H9 (cell line): Measurements from ENCODE around the gene CHST8. TPM values are rescaled to one million over a fixed set of nuclear protein-coding genes. Genes with fewer than 3 reads are reported as not detected.

Experiments
- DNase-seq: peaks from one replicate; pipeline ENCODE4 v3.0.0-alpha.2; 2017
- H2AFZ ChIP-seq: one replicate; pipeline ENCODE4 v1.6.1; 2013; ENCODE audit warnings: mild to moderate bottlenecking, low read length, control low read depth, moderate library complexity
- H2AK5ac ChIP-seq: 2 replicates; pipeline ENCODE4 v1.6.1; 2013; ENCODE audit warnings: low read length, control low read depth, mixed read lengths; ENCODE audit not compliant: insufficient read length
- H2BK120ac ChIP-seq: one replicate; pipeline ENCODE4 v1.6.1; 2013; ENCODE audit warnings: low read depth, mild to moderate bottlenecking, low read length, control low read depth, inconsistent platforms; ENCODE audit not compliant: poor library complexity, severe bottlenecking
- H2BK12ac ChIP-seq: 2 replicates; pipeline ENCODE4 v1.6.1; 2013; ENCODE audit warnings: low read length, control low read depth, mixed read lengths, low read depth; ENCODE audit not compliant: insufficient read length
- H2BK15ac ChIP-seq: 2 replicates; pipeline ENCODE4 v1.6.1; 2013; ENCODE audit warnings: low read depth, low read length, control low read depth
- H2BK20ac ChIP-seq: one replicate; pipeline ENCODE4 v1.6.1; 2013; ENCODE audit warnings: low read depth, mild to moderate bottlenecking, low read length, control low read depth, inconsistent platforms; ENCODE audit not compliant: poor library complexity, severe bottlenecking
- H2BK5ac ChIP-seq: 2 replicates; pipeline ENCODE4 v1.6.1; 2013; ENCODE audit warnings: low read length, control low read depth, mixed read lengths; ENCODE audit not compliant: insufficient read length
- H3K14ac ChIP-seq: 2 replicates; pipeline ENCODE4 v1.6.1; 2013; ENCODE audit warnings: low read length, control low read depth; ENCODE audit not compliant: insufficient read depth
- H3K18ac ChIP-seq: 2 replicates; pipeline ENCODE4 v1.6.1; 2013; ENCODE audit warnings: low read depth, mild to moderate bottlenecking, mixed read lengths, low read length, control low read depth; ENCODE audit not compliant: insufficient read length
- H3K23ac ChIP-seq: 2 replicates; pipeline ENCODE4 v1.6.1; 2013; ENCODE audit warnings: low read length, control low read depth, mixed read lengths, low read depth; ENCODE audit not compliant: insufficient read length
- H3K23me2 ChIP-seq: 2 replicates; pipeline ENCODE4 v1.6.1; 2013; ENCODE audit warnings: low read depth, mild to moderate bottlenecking, mixed read lengths, low read length, control low read depth; ENCODE audit not compliant: insufficient read length, poor library complexity, severe bottlenecking
- H3K27ac ChIP-seq: 2 replicates; pipeline ENCODE4 v1.5.1; 2013; ENCODE audit warnings: low read length, control low read depth, mixed read lengths, low read depth; ENCODE audit not compliant: insufficient read length
- H3K27me3 ChIP-seq: 2 replicates; pipeline ENCODE4 v1.6.1; 2013; ENCODE audit warnings: low read length, control low read depth, inconsistent platforms; ENCODE audit not compliant: insufficient read depth
- H3K4ac ChIP-seq: 2 replicates; pipeline ENCODE4 v1.6.1; 2013; ENCODE audit warnings: low read depth, mild to moderate bottlenecking, control low read depth, inconsistent platforms, low read length, moderate library complexity
- H3K4me1 ChIP-seq: 2 replicates; pipeline ENCODE4 v1.6.1; 2013; ENCODE audit warnings: low read length, control low read depth, inconsistent platforms; ENCODE audit not compliant: insufficient read depth
- H3K4me2 ChIP-seq: 2 replicates; pipeline ENCODE4 v1.6.1; 2013; ENCODE audit warnings: low read length, control low read depth, mixed read lengths; ENCODE audit not compliant: insufficient read length, insufficient read depth
- H3K56ac ChIP-seq: 2 replicates; pipeline ENCODE4 v1.6.1; 2013; ENCODE audit warnings: low read depth, mild to moderate bottlenecking, mixed read lengths, low read length, control low read depth; ENCODE audit not compliant: insufficient read length
- H3K79me1 ChIP-seq: 2 replicates; pipeline ENCODE4 v1.6.1; 2013; ENCODE audit warnings: low read depth, mild to moderate bottlenecking, moderate library complexity, low read length, control low read depth, inconsistent platforms; ENCODE audit not compliant: insufficient read depth, poor library complexity, severe bottlenecking
- H3K79me2 ChIP-seq: 2 replicates; pipeline ENCODE4 v1.6.1; 2013; ENCODE audit warnings: low read length, control low read depth, inconsistent platforms; ENCODE audit not compliant: insufficient read depth
- H3K9ac ChIP-seq: 2 replicates; pipeline ENCODE4 v1.6.1; 2013; ENCODE audit warnings: low read length, control low read depth, mixed read lengths; ENCODE audit not compliant: insufficient read length; ENCODE audit errors: extremely low read depth
- H3K9me3 ChIP-seq: one replicate; pipeline ENCODE4 v1.6.1; 2013; ENCODE audit warnings: low read depth, low read length, inconsistent platforms; ENCODE audit not compliant: control insufficient read depth
- H3T11ph ChIP-seq: one replicate; pipeline ENCODE4 v1.6.1; 2013; ENCODE audit warnings: mild to moderate bottlenecking, low read length, control low read depth, inconsistent platforms
- H4K20me1 ChIP-seq: one replicate; pipeline ENCODE4 v1.6.1; 2013; ENCODE audit not compliant: control insufficient read depth, insufficient read length, insufficient read depth
- H4K5ac ChIP-seq: 2 replicates; pipeline ENCODE4 v1.6.1; 2013; ENCODE audit warnings: low read depth, mild to moderate bottlenecking, mixed read lengths, low read length, control low read depth; ENCODE audit not compliant: insufficient read length
- H4K8ac ChIP-seq: replicated peaks from 2 replicates; pipeline ENCODE4 v1.6.1; 2013; ENCODE audit warnings: low read length, control low read depth, mixed read lengths, low read depth; ENCODE audit not compliant: insufficient read length
- H4K91ac ChIP-seq: 2 replicates; pipeline ENCODE4 v1.6.1; 2013; ENCODE audit warnings: low read depth, mild to moderate bottlenecking, moderate library complexity, mixed read lengths, low read length, control low read depth; ENCODE audit not compliant: insufficient read length
- H3K27ac Mint-ChIP-seq, 3 experiments: 2 replicates in 2 of 3; 3 replicates in 1 of 3; pipeline ENCODE4 v1.8.0; 2020 to 2021; ENCODE audit warnings: mixed read lengths in 3 of 3, mild to moderate bottlenecking in 1 of 3, moderate library complexity in 1 of 3
- H3K27me3 Mint-ChIP-seq: 2 replicates; pipeline ENCODE4 v1.8.0; 2021; ENCODE audit warnings: low read depth, mild to moderate bottlenecking, moderate library complexity, mixed read lengths
- H3K36me3 Mint-ChIP-seq, 3 experiments: 2 replicates in 2 of 3; 3 replicates in 1 of 3; pipeline ENCODE4 v1.8.0; 2020 to 2021; ENCODE audit warnings: low read depth in 3 of 3, mixed read lengths in 3 of 3; ENCODE audit not compliant: insufficient read depth in 1 of 3
- H3K4me1 Mint-ChIP-seq, 2 experiments: 2 replicates each; pipeline ENCODE4 v1.8.0; 2020; ENCODE audit warnings: mixed read lengths in 2 of 2
- H3K4me3 Mint-ChIP-seq, 2 experiments: 2 replicates in 1 of 2; 3 replicates in 1 of 2; pipeline ENCODE4 v1.8.0; 2020 to 2021; ENCODE audit warnings: mild to moderate bottlenecking in 2 of 2, mixed read lengths in 2 of 2, moderate library complexity in 1 of 2
- H3K9me3 Mint-ChIP-seq, 2 experiments: 2 replicates in 1 of 2; 3 replicates in 1 of 2; pipeline ENCODE4 v1.8.0; 2020; ENCODE audit warnings: mild to moderate bottlenecking in 2 of 2, mixed read lengths in 2 of 2, moderate library complexity in 1 of 2
- CTCF ChIP-seq: fragments of 200-600 bp; sonication (generic); conservative IDR thresholded peaks from 3 replicates; pipeline ENCODE4 v1.8.0; 2021; ENCODE audit warnings: antibody characterized with exemption, mild to moderate bottlenecking
- WGBS: extraction: QIAGEN DNeasy Blood & Tissue Kit; methylation state at CpG from one replicate; pipeline ENCODE4 v1.1.7; 2013; ENCODE audit warnings: missing lambda C conversion rate, low lambda C conversion rate, mixed read lengths; ENCODE audit not compliant: insufficient read length; ENCODE audit errors: extremely low coverage; 5-methylcytosine and 5-hydroxymethylcytosine counted together
- total RNA-seq: library from RNA; stranded (reverse); gene quantifications from 2 replicates; pipeline ENCODE4 v1.2.1, GENCODE V29; 2021

The CHST8 gene
- total RNA-seq, 1 experiment from 2014 or later = 5.1 TPM

- no peak for DNase-seq
- no peak overlapping the region for H3K23ac ChIP-seq
- H3K27ac Mint-ChIP-seq = no peak overlapping the region
- H3K27ac ChIP-seq = no peak overlapping the region
- H3K36me3 Mint-ChIP-seq = peaks cover 0 to 5% (median 0%) of the 10 kb centered on the region in 3 experiments; a peak in 1 of 7 replicates
- no peak overlapping the region for H4K91ac ChIP-seq
- H3T11ph ChIP-seq = no peak overlapping the region
- H4K20me1 ChIP-seq = peaks cover 2% of the 10 kb centered on the region
- H2BK20ac ChIP-seq = no peak overlapping the region
- H2BK15ac ChIP-seq = no peak overlapping the region
- H3K23me2 ChIP-seq = no peaks in the 10 kb centered on the region
- no peak overlapping the region for H2BK120ac ChIP-seq
- H3K4me2 ChIP-seq = no peak overlapping the region
- H2BK12ac ChIP-seq = no peak overlapping the region
- no peaks in the 10 kb centered on the region for H3K27me3 ChIP-seq
- H2AK5ac ChIP-seq = no peak overlapping the region
- no peaks in the 10 kb centered on the region for H3K9me3 ChIP-seq
- no peaks in the 10 kb centered on the region for H3K4me1 ChIP-seq
- no peak for TF ChIP-seq CTCF
- no peak overlapping the region for H4K8ac ChIP-seq
- no peak overlapping the region for H3K4ac ChIP-seq
- H3K18ac ChIP-seq = no peak overlapping the region
- no peak overlapping the region for H3K56ac ChIP-seq
- H3K14ac ChIP-seq = no peak overlapping the region
- no peak overlapping the region for H3K9ac ChIP-seq
- no peak overlapping the region for H4K5ac ChIP-seq
- no CpG with 5 or more reads among the region's 15 CpGs for WGBS
- H3K79me1 ChIP-seq = no peaks in the 10 kb centered on the region
- H3K4me3 Mint-ChIP-seq = no peak overlapping the region
- H3K4me1 Mint-ChIP-seq = peaks cover 0 to 6% of the 10 kb centered on the region in 2 experiments; a peak in 1 of 4 replicates
- peaks cover 0 to 3% of the 10 kb centered on the region in 2 experiments; a peak in 1 of 5 replicates for H3K9me3 Mint-ChIP-seq
- H2BK5ac ChIP-seq = no peak overlapping the region
- H2AFZ ChIP-seq = no peak overlapping the region
- H3K27me3 Mint-ChIP-seq = no peaks in the 10 kb centered on the region; the same call in none of the 2 replicates
- no peaks in the 10 kb centered on the region for H3K79me2 ChIP-seq
Observed at GRCh38 chr19:33724021-33724720, 102.4 kb downstream of the CHST8 start.
